Measurements from ENCODE around the gene NOD1.

- TF ChIP-seq CTCF (IDR thresholded peaks at IDR 0.05) (no peak), POLR2A (IDR thresholded peaks at IDR 0.05) (no peak)
Measured at GRCh38 chr7:30468791-30469190, 9.8 kb downstream of the NOD1 start.
